AG04450 (cell line): ENCODE results near the gene EID2. TPM values are rescaled to one million over a fixed set of nuclear protein-coding genes. Genes with fewer than 3 reads are reported as not detected.

ENCODE experiments used
- CTCF ChIA-PET: fragments of 300-600, 350-600 bp; formaldehyde crosslinking; extraction: SDS; loops from one replicate; lab custom pipeline; 2022; ENCODE audit warnings: antibody characterized with exemption, inconsistent platforms; lab: Charles Lee
- POLR2A ChIA-PET: fragments of 350-600 bp; formaldehyde crosslinking; extraction: SDS; loops from one replicate; lab custom pipeline; 2021; ENCODE audit warnings: antibody characterized with exemption, inconsistent platforms; lab: Yijun Ruan, JAX
- DNase-seq: peaks from one replicate; pipeline ENCODE4 v3.0.0-alpha.2; 2011; ENCODE audit warnings: low read depth, low spot score
- H3K27ac ChIP-seq: one replicate; pipeline ENCODE4 v1.5.1; 2012; ENCODE audit warnings: low read depth, low read length, control low read depth
- H3K27me3 ChIP-seq: one replicate; pipeline ENCODE4 v1.6.0; 2012; ENCODE audit warnings: low read length; ENCODE audit not compliant: control insufficient read depth, insufficient read depth
- H3K4me3 ChIP-seq: 2 replicates; pipeline ENCODE4 v1.5.1; 2011; ENCODE audit warnings: mild to moderate bottlenecking, low read depth, low read length, control low read depth
- H3K9me3 ChIP-seq: 2 replicates; pipeline ENCODE4 v1.5.1; 2012; ENCODE audit warnings: low read length; ENCODE audit not compliant: control insufficient read depth, insufficient read depth
- polyA minus RNA-seq: library from RNA; depleted of rRNA, polyadenylated mRNA; stranded (reverse); fragments of >200 nt; gene quantifications from 2 replicates; pipeline ENCODE4 v1.2.3, GENCODE V29; 2011; rRNA and poly(A)+ RNA removed
- polyA plus RNA-seq: library from polyadenylated mRNA; depleted of rRNA; stranded (reverse); fragments of >200 nt; gene quantifications from 2 replicates; pipeline ENCODE4 v1.2.3, GENCODE V29; 2011; rRNA removed
- TF ChIP-seq, protein P1 (sequence below): IDR thresholded peaks from 2 replicates; pipeline ENCODE4 v1.5.1; 2011; ENCODE audit warnings: low read depth, low read length, control low read depth, inconsistent platforms

The EID2 gene, protein sequence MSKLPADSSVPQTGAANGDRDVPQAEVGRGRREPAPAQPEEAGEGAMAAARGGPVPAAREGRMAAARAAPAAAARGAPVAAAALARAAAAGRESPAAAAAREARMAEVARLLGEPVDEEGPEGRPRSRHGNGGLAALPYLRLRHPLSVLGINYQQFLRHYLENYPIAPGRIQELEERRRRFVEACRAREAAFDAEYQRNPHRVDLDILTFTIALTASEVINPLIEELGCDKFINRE
- polyA plus RNA-seq (11.3 and 11.5 TPM in 2 replicates), polyA minus RNA-seq (3.1 and 4.2 TPM in 2 replicates)

DNA sequence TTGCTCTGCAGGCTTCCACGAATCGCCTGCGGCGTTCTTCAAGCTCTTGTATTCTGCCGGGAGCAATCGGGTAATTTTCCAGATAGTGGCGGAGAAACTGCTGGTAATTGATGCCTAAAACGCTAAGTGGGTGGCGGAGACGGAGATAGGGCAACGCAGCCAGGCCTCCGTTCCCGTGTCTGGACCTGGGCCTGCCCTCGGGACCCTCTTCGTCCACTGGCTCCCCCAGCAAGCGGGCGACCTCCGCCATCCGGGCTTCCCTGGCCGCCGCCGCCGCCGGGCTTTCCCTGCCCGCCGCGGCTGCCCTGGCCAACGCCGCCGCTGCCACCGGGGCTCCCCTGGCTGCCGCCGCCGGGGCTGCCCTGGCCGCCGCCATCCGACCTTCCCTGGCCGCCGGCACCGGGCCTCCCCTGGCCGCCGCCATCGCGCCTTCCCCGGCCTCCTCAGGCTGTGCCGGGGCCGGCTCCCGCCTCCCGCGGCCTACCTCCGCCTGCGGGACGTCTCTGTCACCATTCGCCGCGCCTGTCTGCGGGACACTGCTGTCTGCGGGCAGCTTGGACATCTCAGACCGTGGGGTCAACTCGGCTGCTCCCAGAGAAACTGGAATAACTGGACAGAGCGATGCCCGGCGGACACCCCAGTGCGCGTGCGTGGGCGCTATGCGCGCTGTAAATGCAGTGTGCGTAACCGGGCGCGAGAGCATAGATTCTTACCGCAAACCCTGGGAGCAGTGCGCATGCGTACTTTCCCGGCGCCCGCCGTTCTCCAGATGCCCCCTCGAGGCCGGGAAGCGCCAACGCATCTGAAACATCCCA lies at the start of gene EID2:
Gene EID2 (minus strand): TSS at position 644 of the 815 bp plus-strand sequence. CDS start 82 bp downstream, at position 562.
- TF ChIP-seq, protein P1, sequence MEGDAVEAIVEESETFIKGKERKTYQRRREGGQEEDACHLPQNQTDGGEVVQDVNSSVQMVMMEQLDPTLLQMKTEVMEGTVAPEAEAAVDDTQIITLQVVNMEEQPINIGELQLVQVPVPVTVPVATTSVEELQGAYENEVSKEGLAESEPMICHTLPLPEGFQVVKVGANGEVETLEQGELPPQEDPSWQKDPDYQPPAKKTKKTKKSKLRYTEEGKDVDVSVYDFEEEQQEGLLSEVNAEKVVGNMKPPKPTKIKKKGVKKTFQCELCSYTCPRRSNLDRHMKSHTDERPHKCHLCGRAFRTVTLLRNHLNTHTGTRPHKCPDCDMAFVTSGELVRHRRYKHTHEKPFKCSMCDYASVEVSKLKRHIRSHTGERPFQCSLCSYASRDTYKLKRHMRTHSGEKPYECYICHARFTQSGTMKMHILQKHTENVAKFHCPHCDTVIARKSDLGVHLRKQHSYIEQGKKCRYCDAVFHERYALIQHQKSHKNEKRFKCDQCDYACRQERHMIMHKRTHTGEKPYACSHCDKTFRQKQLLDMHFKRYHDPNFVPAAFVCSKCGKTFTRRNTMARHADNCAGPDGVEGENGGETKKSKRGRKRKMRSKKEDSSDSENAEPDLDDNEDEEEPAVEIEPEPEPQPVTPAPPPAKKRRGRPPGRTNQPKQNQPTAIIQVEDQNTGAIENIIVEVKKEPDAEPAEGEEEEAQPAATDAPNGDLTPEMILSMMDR: peak; percentile 78
- H3K9me3 ChIP-seq: no peaks in the 10 kb centered on the region
- ChIA-PET POLR2A (interaction anchor here (0.5 to 1.1 kb wide), 4 partner anchors 94 to 295 kb away, joined by 3 to 4 read pairs (median 3); partner anchors contain the start of genes DYRK1B, RPS16 and SUPT5H), CTCF (interaction anchor here (0.9 to 1.9 kb wide), 9 partner anchors 9 to 227 kb away, joined by 3 to 10 read pairs (median 4); partner anchors contain the start of gene DLL3)
- peaks cover 8% of the 10 kb centered on the region for H3K27me3 ChIP-seq
- H3K4me3 ChIP-seq: peak within 1 kb of the TSS; percentile 93
- peak; percentile 92 for DNase-seq
- peak within 1 kb of the TSS; percentile 91 for H3K27ac ChIP-seq

DNA sequence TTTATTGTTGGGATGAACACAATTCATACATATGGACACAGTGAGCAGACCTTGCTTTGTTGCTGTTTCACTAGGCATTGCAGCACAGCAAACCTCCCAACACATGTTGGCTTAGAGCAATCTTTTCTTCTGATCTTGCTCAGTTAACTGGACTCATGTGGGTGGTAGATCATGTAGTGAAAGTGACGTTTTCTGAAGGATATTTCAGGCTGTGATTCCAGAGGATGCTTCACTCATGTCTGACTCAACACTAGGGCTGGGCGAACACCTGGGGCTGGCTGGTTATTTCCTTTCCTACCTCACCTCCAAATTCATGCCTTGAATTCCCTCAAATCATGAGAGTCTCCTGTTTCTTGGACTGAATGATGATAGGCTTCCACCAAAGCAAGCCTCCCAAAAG lies 48.1 kb upstream of the EID2 start:
- no peak overlapping the region for H3K27ac ChIP-seq
- no peaks in the 10 kb centered on the region for H3K9me3 ChIP-seq
- no peak overlapping the region for H3K4me3 ChIP-seq
- TF ChIP-seq, protein P1: no peak
- DNase-seq: no peak
- H3K27me3 ChIP-seq: no peaks in the 10 kb centered on the region
- POLR2A ChIA-PET: no interaction called here
- CTCF ChIA-PET: no interaction called here

DNA sequence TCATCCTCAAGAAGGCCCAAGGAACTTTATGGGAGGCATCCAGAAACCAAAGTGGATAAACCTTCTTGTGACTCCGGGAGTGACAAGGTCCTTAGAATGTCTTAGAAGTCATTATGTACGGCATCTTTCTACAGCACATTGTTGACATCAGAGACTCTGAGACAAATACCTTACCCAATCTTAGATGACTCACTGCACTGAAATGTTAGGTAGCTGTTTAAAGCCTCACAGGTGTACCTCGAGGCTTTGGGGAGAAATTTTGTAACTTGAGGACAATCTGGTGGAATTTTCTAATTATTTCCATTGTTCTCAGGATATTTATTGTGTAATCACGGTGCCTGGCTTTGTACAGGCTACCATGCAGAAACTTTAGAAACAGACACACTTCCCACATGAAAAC lies 47.5 kb upstream of the EID2 start:
- H3K27ac ChIP-seq: no peak overlapping the region
- H3K4me3 ChIP-seq: no peak overlapping the region
- CTCF ChIA-PET: no interaction called here
- TF ChIP-seq, protein P1: no peak
- DNase-seq: no peak
- POLR2A ChIA-PET: no interaction called here
- no peaks in the 10 kb centered on the region for H3K27me3 ChIP-seq
- H3K9me3 ChIP-seq: no peaks in the 10 kb centered on the region

GRCh38 chr19:39582891-39583625 lies 43.1 kb upstream of the EID2 start:
- H3K27me3 ChIP-seq: no peaks in the 10 kb centered on the region
- ChIA-PET POLR2A (no interaction called here), CTCF (no interaction called here)
- H3K27ac ChIP-seq: no peak overlapping the region
- no peak for DNase-seq
- H3K9me3 ChIP-seq: no peaks in the 10 kb centered on the region
- TF ChIP-seq, protein P1: no peak
- H3K4me3 ChIP-seq: no peak overlapping the region
